Stimulated activated memory B cell treated with anti-CD40 and anti-IgM and Interleukin-4, amounts not matched to agents 10 μg/mL and 1 μg/mL and 100 μg/mL, for 72 hours (primary cell): Measurements from ENCODE around the gene USP9X.
A peak's percentile ranks its signal among the peaks of the same experiment; 100 is the strongest.
"Not testable (repeated sequence)": the region's sequence is repeated elsewhere in the genome, so short reads cannot be mapped to it uniquely, and the experiment has no call there.

Experiments
- ATAC-seq: fragments of 150-1000 bp; cut with Tn5 transposase; 2 replicates; pipeline ENCODE4 v1.10.0; 2021
- H3K27ac Mint-ChIP-seq: one replicate; pipeline ENCODE4 v1.8.0; 2022; ENCODE audit warnings: mild to moderate bottlenecking, mixed read lengths
- H3K27me3 Mint-ChIP-seq: one replicate; pipeline ENCODE4 v1.8.0; 2022; ENCODE audit warnings: mixed read lengths
- H3K36me3 Mint-ChIP-seq: one replicate; pipeline ENCODE4 v1.8.0; 2022; ENCODE audit warnings: mixed read lengths
- H3K4me1 Mint-ChIP-seq: one replicate; pipeline ENCODE4 v1.8.0; 2022; ENCODE audit warnings: mixed read lengths
- H3K4me3 Mint-ChIP-seq: one replicate; pipeline ENCODE4 v1.8.0; 2022; ENCODE audit warnings: mild to moderate bottlenecking, moderate library complexity, mixed read lengths
- H3K9me3 Mint-ChIP-seq: one replicate; pipeline ENCODE4 v1.8.0; 2022; ENCODE audit warnings: mixed read lengths

The USP9X gene

DNA sequence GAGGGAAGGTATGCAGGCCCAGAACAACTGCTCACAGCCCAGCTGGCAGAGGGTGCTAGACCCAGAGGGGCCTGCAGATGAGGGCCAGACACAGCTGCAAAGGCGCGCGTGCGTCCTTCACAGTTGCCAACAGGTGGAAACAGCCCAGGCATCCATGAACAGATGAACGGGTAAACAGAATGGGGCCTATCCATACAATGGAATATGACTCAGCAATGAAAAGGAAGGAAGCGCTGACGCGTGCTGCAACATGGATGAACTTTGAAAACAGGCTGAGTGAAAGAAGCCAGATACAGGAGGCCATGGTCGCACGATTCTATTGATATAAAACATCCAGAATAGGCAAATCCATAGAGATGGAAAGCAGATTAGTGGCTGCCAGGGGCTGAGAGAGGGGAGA, 165.6 kb downstream of the USP9X start:
- Mint-ChIP-seq H3K9me3 (no peaks in the 10 kb centered on the region), H3K27ac (no peak overlapping the region), H3K36me3 (no peaks in the 10 kb centered on the region), H3K4me3 (no peak overlapping the region), H3K4me1 (peaks cover 9% of the 10 kb centered on the region), H3K27me3 (no peaks in the 10 kb centered on the region)
- ATAC-seq, result no peak

- Mint-ChIP-seq H3K27me3 (no peaks in the 10 kb centered on the region), H3K9me3 (peaks cover 3% of the 10 kb centered on the region), H3K36me3 (no peaks in the 10 kb centered on the region), H3K4me1 (peaks cover 18% of the 10 kb centered on the region), H3K4me3 (no peak overlapping the region), H3K27ac (no peak overlapping the region)
- no peak for ATAC-seq
Measured at GRCh38 chrX:41257801-41258200, 172.6 kb downstream of the USP9X start.

- H3K27me3 Mint-ChIP-seq, result no peaks in the 10 kb centered on the region
- H3K4me3 Mint-ChIP-seq, result no peak overlapping the region
- no peak for ATAC-seq
- H3K27ac Mint-ChIP-seq, result no peak overlapping the region
- peaks cover 14% of the 10 kb centered on the region for H3K4me1 Mint-ChIP-seq
- H3K9me3 Mint-ChIP-seq, result peaks cover 3% of the 10 kb centered on the region
- no peaks in the 10 kb centered on the region for H3K36me3 Mint-ChIP-seq
Measured at GRCh38 chrX:41258226-41258625, 173.0 kb downstream of the USP9X start.

- no peaks in the 10 kb centered on the region for H3K27me3 Mint-ChIP-seq
- ATAC-seq, result no peak
- peaks cover 3% of the 10 kb centered on the region for H3K9me3 Mint-ChIP-seq
- no peak overlapping the region for H3K4me3 Mint-ChIP-seq
- H3K27ac Mint-ChIP-seq, result no peak overlapping the region
- H3K4me1 Mint-ChIP-seq, result peaks cover 9% of the 10 kb centered on the region
- no peaks in the 10 kb centered on the region for H3K36me3 Mint-ChIP-seq
Measured at GRCh38 chrX:41258871-41259270, 173.6 kb downstream of the USP9X start.

DNA sequence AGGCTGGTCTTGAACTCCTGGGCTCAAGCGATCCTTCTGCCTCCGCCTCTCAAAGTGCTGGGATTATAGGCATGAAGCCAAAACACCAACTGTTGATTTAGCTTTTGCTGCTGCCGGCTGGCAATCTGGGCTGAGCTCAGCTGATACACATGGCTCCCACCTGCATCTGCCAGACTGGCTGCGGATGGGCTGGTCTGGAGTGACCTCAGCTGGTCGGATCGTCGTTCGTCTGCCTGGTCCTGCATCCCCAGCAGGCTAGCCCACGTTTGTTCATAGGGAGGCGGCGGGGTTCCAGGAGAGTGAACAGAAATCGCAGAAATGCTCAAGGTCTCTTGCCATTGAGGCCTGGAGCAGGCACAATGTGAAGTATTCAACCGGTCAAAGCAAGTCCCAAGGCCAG, 174.3 kb downstream of the USP9X start:
- no peaks in the 10 kb centered on the region for H3K36me3 Mint-ChIP-seq
- H3K4me1 Mint-ChIP-seq, result peaks cover 9% of the 10 kb centered on the region
- H3K27me3 Mint-ChIP-seq, result no peaks in the 10 kb centered on the region
- H3K27ac Mint-ChIP-seq, result no peak overlapping the region
- peaks cover 3% of the 10 kb centered on the region for H3K9me3 Mint-ChIP-seq
- no peak for ATAC-seq
- no peak overlapping the region for H3K4me3 Mint-ChIP-seq

- Mint-ChIP-seq H3K36me3 (no peaks in the 10 kb centered on the region), H3K9me3 (peaks cover 3% of the 10 kb centered on the region), H3K4me3 (no peak overlapping the region), H3K4me1 (no peaks in the 10 kb centered on the region), H3K27me3 (no peaks in the 10 kb centered on the region), H3K27ac (no peak overlapping the region)
- peak; percentile 43 for ATAC-seq
Measured at GRCh38 chrX:41265615-41266014, 180.4 kb downstream of the USP9X start.

GRCh38 chrX:41273638-41274037, 188.4 kb downstream of the USP9X start:
- H3K9me3 Mint-ChIP-seq, result no peaks in the 10 kb centered on the region
- no peaks in the 10 kb centered on the region for H3K36me3 Mint-ChIP-seq
- no peak overlapping the region for H3K27ac Mint-ChIP-seq
- ATAC-seq, result no peak
- H3K27me3 Mint-ChIP-seq, result no peaks in the 10 kb centered on the region
- H3K4me1 Mint-ChIP-seq, result peaks cover 12% of the 10 kb centered on the region
- H3K4me3 Mint-ChIP-seq, result no peak overlapping the region

- Mint-ChIP-seq H3K27ac (peak overlapping the region; percentile 67), H3K4me1 (peaks cover 12% of the 10 kb centered on the region), H3K27me3 (no peaks in the 10 kb centered on the region), H3K9me3 (no peaks in the 10 kb centered on the region), H3K36me3 (no peaks in the 10 kb centered on the region), H3K4me3 (peak overlapping the region; percentile 84)
- peak; percentile 75 for ATAC-seq
Measured at GRCh38 chrX:41275661-41276609, 190.7 kb downstream of the USP9X start.

GRCh38 chrX:41276661-41277506, 191.6 kb downstream of the USP9X start:
- no peaks in the 10 kb centered on the region for H3K27me3 Mint-ChIP-seq
- peak overlapping the region; percentile 84 for H3K4me3 Mint-ChIP-seq
- H3K36me3 Mint-ChIP-seq, result no peaks in the 10 kb centered on the region
- ATAC-seq, result no peak
- H3K27ac Mint-ChIP-seq, result peak overlapping the region; percentile 67
- no peaks in the 10 kb centered on the region for H3K9me3 Mint-ChIP-seq
- peaks cover 12% of the 10 kb centered on the region for H3K4me1 Mint-ChIP-seq

- not testable (repeated sequence) for H3K9me3 Mint-ChIP-seq, H3K27me3 Mint-ChIP-seq, H3K27ac Mint-ChIP-seq, ATAC-seq, H3K4me1 Mint-ChIP-seq, H3K36me3 Mint-ChIP-seq, H3K4me3 Mint-ChIP-seq
Measured at GRCh38 chrX:41282307-41282706, 197.1 kb downstream of the USP9X start.

DNA sequence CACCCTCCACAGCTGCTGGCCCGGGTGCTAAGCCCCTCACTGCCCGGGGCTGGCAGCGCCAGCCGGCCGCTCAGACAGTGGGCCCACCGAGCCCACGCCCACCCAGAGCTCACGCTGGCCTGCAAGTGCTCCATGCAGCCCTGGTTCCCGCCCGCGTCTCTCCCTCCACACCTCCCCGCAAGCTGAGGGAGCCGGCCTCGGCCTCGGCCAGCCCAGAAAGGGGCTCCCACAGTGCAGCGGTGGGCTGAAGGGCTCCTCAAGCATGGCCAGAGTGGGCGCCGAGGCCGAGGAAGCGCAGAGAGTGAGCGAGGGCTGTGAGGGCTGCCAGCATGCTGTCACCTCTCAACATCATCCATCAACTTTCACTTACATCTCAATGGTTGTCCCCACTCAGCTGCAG, 200.7 kb downstream of the USP9X start:
- not testable (repeated sequence) for H3K4me1 Mint-ChIP-seq, H3K27me3 Mint-ChIP-seq, H3K27ac Mint-ChIP-seq, H3K9me3 Mint-ChIP-seq, ATAC-seq, H3K36me3 Mint-ChIP-seq, H3K4me3 Mint-ChIP-seq
